H1 (cell line): ENCODE data around the gene ADD3. TPM values are rescaled to one million over a fixed set of nuclear protein-coding genes. Genes with fewer than 3 reads are reported as not detected.
A peak's percentile ranks its signal among the peaks of the same experiment; 100 is the strongest.

Experiments used
- CTCF ChIA-PET: fragments of 300-600 bp; sonication (Branson Sonifier 250); formaldehyde crosslinking; loops from one replicate; lab custom pipeline; 2021; ENCODE audit not compliant: partially characterized antibody; lab: Charles Lee
- POLR2A ChIA-PET: fragments of 300-600 bp; sonication (Branson Sonifier 250); formaldehyde crosslinking; loops from one replicate; lab custom pipeline; 2021; ENCODE audit warnings: inconsistent platforms; ENCODE audit not compliant: partially characterized antibody; lab: Charles Lee
- DNase-seq, 2 experiments: peaks; one replicate each; pipeline versions ENCODE4 v3.0.0 to v3.0.0-alpha.2; 2010 to 2022; ENCODE audit warnings: low spot score in 2 of 2, low read depth in 1 of 2, mixed read lengths in 1 of 2
- FAIRE-seq: peaks from 2 replicates; lab custom pipeline; 2011; peaks lifted over from hg19 to GRCh38; lab: Jason Lieb, UNC
- H2AFZ ChIP-seq: 2 replicates; pipeline ENCODE4 v1.8.1; 2012; ENCODE audit warnings: low read length, inconsistent platforms
- H2AK5ac ChIP-seq: 2 replicates; pipeline ENCODE4 v1.6.1; 2013; ENCODE audit warnings: low read depth, low read length
- H2BK120ac ChIP-seq: replicated peaks from 2 replicates; pipeline ENCODE3; 2013; ENCODE audit warnings: low read depth, low read length, inconsistent platforms
- H2BK12ac ChIP-seq: 2 replicates; pipeline ENCODE4 v1.6.1; 2013; ENCODE audit warnings: low read depth, low read length
- H2BK15ac ChIP-seq: 2 replicates; pipeline ENCODE4 v1.6.1; 2013; ENCODE audit warnings: low read length
- H2BK20ac ChIP-seq: 2 replicates; pipeline ENCODE4 v1.6.1; 2013; ENCODE audit warnings: low read length
- H2BK5ac ChIP-seq: 2 replicates; pipeline ENCODE4 v1.6.1; 2013; ENCODE audit warnings: low read depth, low read length
- H3K14ac ChIP-seq: 2 replicates; pipeline ENCODE4 v1.6.1; 2013; ENCODE audit warnings: inconsistent platforms; ENCODE audit not compliant: insufficient read length
- H3K18ac ChIP-seq: 2 replicates; pipeline ENCODE4 v1.6.1; 2013; ENCODE audit warnings: low read length; ENCODE audit errors: extremely low read depth
- H3K23ac ChIP-seq: 2 replicates; pipeline ENCODE4 v1.6.1; 2013; ENCODE audit warnings: inconsistent platforms; ENCODE audit not compliant: insufficient read length
- H3K23me2 ChIP-seq: 2 replicates; pipeline ENCODE4 v1.6.1; 2013; ENCODE audit warnings: low read depth, low read length
- H3K27ac ChIP-seq: 2 replicates; pipeline ENCODE4 v1.6.1; 2011; ENCODE audit warnings: low read depth, low read length, inconsistent platforms
- H3K27me3 ChIP-seq, 4 experiments: replicated peaks in 1 of 4; 1 replicate in 1 of 4; 2 replicates in 3 of 4; pipeline versions ENCODE4 v1.6.1 to v1.8.1; 2011 to 2013; ENCODE audit warnings: low read length in 3 of 4, mild to moderate bottlenecking in 3 of 4, inconsistent platforms in 2 of 4, mixed read lengths in 2 of 4, moderate library complexity in 1 of 4; ENCODE audit not compliant: control insufficient read depth in 3 of 4, insufficient read depth in 3 of 4; ENCODE audit errors: extremely low read depth in 1 of 4
- H3K36me3 ChIP-seq, 4 experiments: 2 replicates each; pipeline versions ENCODE4 v1.6.1 to v1.8.1; 2011 to 2013; ENCODE audit warnings: mild to moderate bottlenecking in 4 of 4, low read length in 3 of 4, moderate library complexity in 2 of 4, control low read depth in 1 of 4, inconsistent platforms in 1 of 4; ENCODE audit not compliant: insufficient read depth in 4 of 4, control insufficient read depth in 2 of 4
- H3K4ac ChIP-seq: replicated peaks from 2 replicates; pipeline ENCODE3; 2013; ENCODE audit warnings: low read length, low read depth, mixed read lengths, inconsistent platforms; ENCODE audit not compliant: insufficient read length
- H3K4me1 ChIP-seq, 4 experiments: replicated peaks in 1 of 4; 1 replicate in 1 of 4; 2 replicates in 3 of 4; pipeline versions ENCODE4 v1.6.1 to v1.8.1; 2011 to 2013; ENCODE audit warnings: low read length in 3 of 4, inconsistent platforms in 2 of 4, mixed read lengths in 1 of 4; ENCODE audit not compliant: insufficient read depth in 4 of 4, control insufficient read depth in 3 of 4
- H3K4me2 ChIP-seq, 2 experiments: 2 replicates each; pipeline versions ENCODE4 v1.6.1 to v1.8.1; 2011 to 2013; ENCODE audit warnings: low read depth in 2 of 2, low read length in 2 of 2, control low read depth in 1 of 2, inconsistent platforms in 1 of 2, mild to moderate bottlenecking in 1 of 2; ENCODE audit not compliant: insufficient read depth in 1 of 2
- H3K4me3 ChIP-seq, 4 experiments: fragments of 200-600, 300-600 bp in 1 of 4; sonication (generic), shearing (Covaris generic), sonication (Bioruptor Twin) in 1 of 4; 2 replicates each; pipeline versions ENCODE4 v1.5.1 to v1.8.1; 2011 to 2016; ENCODE audit warnings: low read length in 4 of 4, low read depth in 3 of 4, control low read depth in 2 of 4, inconsistent platforms in 2 of 4, mild to moderate bottlenecking in 2 of 4, mixed read lengths in 1 of 4, moderate library complexity in 1 of 4; ENCODE audit not compliant: insufficient read depth in 2 of 4; ENCODE audit errors: extremely low read depth in 1 of 4
- H3K56ac ChIP-seq: replicated peaks from 2 replicates; pipeline ENCODE3; 2013; ENCODE audit warnings: low read depth, mild to moderate bottlenecking, mixed read lengths, low read length, inconsistent platforms; ENCODE audit not compliant: insufficient read length
- H3K79me1 ChIP-seq: 2 replicates; pipeline ENCODE4 v1.6.1; 2013; ENCODE audit warnings: low read depth, low read length, control low read depth
- H3K79me2 ChIP-seq, 2 experiments: 2 replicates each; pipeline versions ENCODE4 v1.6.1 to v1.8.1; 2012 to 2013; ENCODE audit warnings: low read length in 2 of 2, mild to moderate bottlenecking in 2 of 2, inconsistent platforms in 1 of 2; ENCODE audit not compliant: insufficient read depth in 2 of 2, control insufficient read depth in 1 of 2
- H3K9ac ChIP-seq, 4 experiments: replicated peaks in 1 of 4; 1 replicate in 1 of 4; 2 replicates in 3 of 4; pipeline versions ENCODE4 v1.6.1 to v1.8.1; 2011 to 2013; ENCODE audit warnings: low read depth in 3 of 4, low read length in 3 of 4, control low read depth in 2 of 4, mild to moderate bottlenecking in 2 of 4, moderate library complexity in 2 of 4, inconsistent platforms in 1 of 4; ENCODE audit errors: extremely low read depth in 1 of 4
- H3K9me3 ChIP-seq, 2 experiments: 2 replicates each; pipeline versions ENCODE4 v1.6.1 to v1.8.1; 2012 to 2013; ENCODE audit warnings: mild to moderate bottlenecking in 2 of 2, moderate library complexity in 2 of 2, control low read depth in 1 of 2, inconsistent platforms in 1 of 2, low read depth in 1 of 2, low read length in 1 of 2, mixed read lengths in 1 of 2; ENCODE audit not compliant: insufficient read depth in 2 of 2
- H4K20me1 ChIP-seq, 2 experiments: replicated peaks in 1 of 2; 2 replicates each; pipeline versions ENCODE3 to v1.8.1; 2011 to 2013; ENCODE audit warnings: inconsistent platforms in 2 of 2, low read length in 2 of 2, mild to moderate bottlenecking in 1 of 2; ENCODE audit not compliant: insufficient read depth in 2 of 2, control insufficient read depth in 1 of 2
- H4K5ac ChIP-seq: 2 replicates; pipeline ENCODE4 v1.6.1; 2013; ENCODE audit warnings: low read length, low read depth, mixed read lengths, inconsistent platforms; ENCODE audit not compliant: insufficient read length
- H4K8ac ChIP-seq: 2 replicates; pipeline ENCODE4 v1.8.0; 2013; ENCODE audit warnings: mild to moderate bottlenecking, moderate library complexity, low read length, inconsistent platforms; ENCODE audit not compliant: insufficient read depth; ENCODE audit errors: extremely low read depth
- H4K91ac ChIP-seq: replicated peaks from 2 replicates; pipeline ENCODE3; 2013; ENCODE audit warnings: low read length, mixed read lengths, inconsistent platforms; ENCODE audit not compliant: insufficient read length
- BCL11A ChIP-seq, 2 experiments: IDR thresholded peaks; one replicate each; pipeline ENCODE4 v1.6.1; 2011; ENCODE audit warnings: low read depth in 2 of 2, low read length in 2 of 2, mild to moderate bottlenecking in 2 of 2
- RXRA ChIP-seq: IDR thresholded peaks from 2 replicates; pipeline ENCODE4 v1.6.1; 2011; ENCODE audit warnings: low read depth, mild to moderate bottlenecking, low read length, moderate library complexity; ENCODE audit not compliant: insufficient read depth
- WGBS, 2 experiments: shearing (Covaris generic) in 1 of 2; methylation state at CpG; one replicate each; pipeline versions ENCODE4 v1.1.6 to v1.1.7; 2013 to 2015; ENCODE audit warnings: low lambda C conversion rate in 2 of 2, mixed read lengths in 2 of 2, inconsistent platforms in 1 of 2, low coverage in 1 of 2, missing lambda C conversion rate in 1 of 2; ENCODE audit not compliant: insufficient replicate concordance in 2 of 2, insufficient coverage in 1 of 2, insufficient read length in 1 of 2; ENCODE audit errors: extremely low coverage in 1 of 2, missing lambda C conversion rate in 1 of 2; 5-methylcytosine and 5-hydroxymethylcytosine counted together
- polyA plus RNA-seq, 7 experiments: library from polyadenylated mRNA; depleted of rRNA in 3 of 7; stranded (reverse) in 5 of 7; unstranded in 2 of 7; fragments of >200 nt in 5 of 7; fragments of 200-250 nt in 2 of 7; gene quantifications; 1 replicate in 5 of 7; 2 replicates in 1 of 7; 4 replicates in 1 of 7; pipeline versions ENCODE4 v1.2.1 to v1.2.3, GENCODE V29; 2011 to 2013; ENCODE audit warnings: missing spikeins in 2 of 7, mixed read lengths in 2 of 7
- total RNA-seq: library from RNA; stranded (reverse); fragmentation: NEBNext Ultra II Directional; extraction: Animal tissue kit (Norgen Biotek cat#: 25700); gene quantifications from 2 replicates; pipeline ENCODE4 v1.2.1, GENCODE V29; 2021

Gene ADD3
- total and polyA plus RNA-seq, 2 of the 8 experiments (the other 6 are each of a cell fraction or from before 2014, with no cell fraction given): 44.7 to 85.6 TPM

DNA sequence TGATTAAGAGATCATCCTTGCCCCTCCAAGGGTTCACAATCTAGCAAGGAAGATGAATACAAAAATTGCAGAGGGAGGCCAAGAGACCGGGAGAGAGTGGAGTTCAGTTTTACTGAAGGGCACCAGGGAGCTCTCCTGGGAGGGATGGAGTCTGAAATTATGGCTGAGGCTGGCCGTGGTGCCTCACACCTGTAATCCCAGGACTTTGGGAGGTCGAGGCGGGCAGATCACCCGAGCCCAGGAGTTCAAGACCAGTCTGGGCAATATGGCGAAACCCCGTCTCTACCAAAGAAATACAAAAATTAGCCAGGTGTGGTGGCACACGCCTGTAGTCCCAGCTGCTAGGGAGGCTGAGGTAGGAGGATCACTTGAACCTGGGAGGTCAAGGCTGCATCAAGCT, 148.3 kb downstream of the ADD3 start:
- POLR2A ChIA-PET: no interaction called here
- no peak overlapping the region for H4K5ac ChIP-seq
- H2BK12ac ChIP-seq: no peak overlapping the region
- no peaks in the 10 kb centered on the region for H3K36me3 ChIP-seq
- H3K18ac ChIP-seq: no peak overlapping the region
- H4K20me1 ChIP-seq: no peaks in the 10 kb centered on the region
- no peak overlapping the region for H2AFZ ChIP-seq
- H3K9me3 ChIP-seq: no peaks in the 10 kb centered on the region
- H3K4me1 ChIP-seq: no peaks in the 10 kb centered on the region; a peak in 5 of 7 replicates
- H2AK5ac ChIP-seq: no peak overlapping the region
- H2BK120ac ChIP-seq: no peak overlapping the region
- H4K91ac ChIP-seq: no peak overlapping the region
- 92% methylated on average over 8 of the region's 8 CpGs; no CpG with 5 or more reads in 1 of the 2 experiments for WGBS, 2 experiments
- DNase-seq (peak in 1 of 2 experiments; percentile 19), FAIRE-seq (no peak)
- H3K79me1 ChIP-seq: no peaks in the 10 kb centered on the region
- H3K4me3 ChIP-seq: no peak overlapping the region
- H3K23me2 ChIP-seq: no peaks in the 10 kb centered on the region
- H3K27ac ChIP-seq: no peak overlapping the region
- no peak overlapping the region for H3K14ac ChIP-seq
- H2BK15ac ChIP-seq: no peak overlapping the region
- no peak overlapping the region for H3K4ac ChIP-seq
- no peak overlapping the region for H3K9ac ChIP-seq
- no peak overlapping the region for H4K8ac ChIP-seq
- no peaks in the 10 kb centered on the region for H3K79me2 ChIP-seq
- no peak overlapping the region for H2BK20ac ChIP-seq
- H2BK5ac ChIP-seq: no peak overlapping the region
- peaks cover 0 to 21% (median 1%) of the 10 kb centered on the region in 4 experiments; a peak in 6 of 7 replicates for H3K27me3 ChIP-seq
- CTCF ChIA-PET: interaction anchor here (0.9 to 2.5 kb wide), 3 partner anchors 11 to 68 kb away, joined by 3 to 16 read pairs (median 5); no protein-coding TSS in a partner anchor
- H3K23ac ChIP-seq: no peak overlapping the region
- TF ChIP-seq BCL11A (IDR thresholded peaks at IDR 0.05; ENCODE audit: low read depth in 2 of 2, low read length in 2 of 2) (no peak), RXRA (no peak)
- no peak overlapping the region for H3K56ac ChIP-seq
- no peak overlapping the region for H3K4me2 ChIP-seq
